ENCODE measurements around the gene PIP4K2A.
"Not testable (repeated sequence)": the region's sequence is repeated elsewhere in the genome, so short reads cannot be mapped to it uniquely, and the experiment has no call there.

PIP4K2A gene

GRCh38 chr10:22548344-22548743, 166.0 kb downstream of the PIP4K2A start:
- no peak for DNase-seq

DNA sequence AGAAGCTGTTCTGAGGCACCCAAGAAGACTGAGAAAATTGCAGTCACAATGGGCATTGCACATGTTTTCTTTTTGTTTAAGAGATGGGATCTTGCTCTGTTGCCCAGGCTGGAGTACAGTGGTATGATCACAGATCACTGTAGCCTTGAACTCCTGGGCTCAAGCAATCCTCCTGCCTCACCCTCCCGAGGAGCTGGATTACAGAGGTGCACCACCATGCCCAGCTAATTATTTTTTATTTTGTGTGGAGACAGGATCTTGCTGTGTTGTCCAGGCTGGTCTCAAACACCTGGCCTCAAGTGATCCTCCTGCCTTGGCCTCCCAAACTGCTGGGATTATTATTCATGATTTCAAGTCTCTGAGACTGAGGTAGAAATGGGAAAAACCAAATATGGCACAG, 168.7 kb downstream of the PIP4K2A start:
- no peak for DNase-seq

GRCh38 chr10:22544325-22545068, 169.9 kb downstream of the PIP4K2A start:
- DNase-seq, result no peak

DNA sequence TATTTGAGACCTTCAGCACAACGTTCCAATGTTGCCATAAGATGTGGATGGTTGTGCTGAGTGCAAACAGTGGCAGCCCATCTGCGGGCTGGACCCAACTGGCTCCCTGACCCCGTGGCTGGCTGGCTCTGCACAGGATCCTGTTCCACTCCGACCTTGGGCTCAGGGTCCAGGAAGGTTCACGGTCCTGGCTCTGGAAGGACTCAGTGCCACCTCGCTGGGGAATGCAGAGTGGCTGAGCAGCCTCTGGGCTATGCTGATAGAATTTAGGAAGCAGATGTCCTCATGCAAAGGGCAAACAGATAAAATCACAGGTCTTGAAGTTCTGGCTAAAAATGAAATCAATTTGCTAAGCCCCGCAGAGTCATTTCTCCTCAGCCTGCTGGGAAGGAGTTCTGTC, 171.6 kb downstream of the PIP4K2A start:
- DNase-seq, result no peak

DNA sequence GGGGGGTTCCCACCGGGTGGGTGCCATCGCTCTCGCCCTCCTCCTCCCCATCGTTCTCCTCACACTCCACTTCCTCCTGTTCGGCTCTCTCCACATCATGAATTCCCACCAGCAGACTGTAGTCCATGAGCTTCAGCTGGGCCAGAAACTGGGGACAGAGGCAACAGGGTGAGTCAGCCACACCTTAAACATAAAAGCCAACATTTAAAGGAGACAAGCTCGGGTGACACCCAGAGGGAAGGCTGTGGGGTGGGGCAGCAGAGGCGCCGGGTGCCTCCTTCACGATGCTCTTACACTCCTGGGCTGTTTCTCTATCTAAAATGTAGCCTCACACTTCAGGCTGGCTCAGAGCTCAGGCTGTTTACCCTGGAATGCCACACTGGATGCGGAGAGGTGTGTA, 172.5 kb downstream of the PIP4K2A start:
- DNase-seq, result no peak

DNA sequence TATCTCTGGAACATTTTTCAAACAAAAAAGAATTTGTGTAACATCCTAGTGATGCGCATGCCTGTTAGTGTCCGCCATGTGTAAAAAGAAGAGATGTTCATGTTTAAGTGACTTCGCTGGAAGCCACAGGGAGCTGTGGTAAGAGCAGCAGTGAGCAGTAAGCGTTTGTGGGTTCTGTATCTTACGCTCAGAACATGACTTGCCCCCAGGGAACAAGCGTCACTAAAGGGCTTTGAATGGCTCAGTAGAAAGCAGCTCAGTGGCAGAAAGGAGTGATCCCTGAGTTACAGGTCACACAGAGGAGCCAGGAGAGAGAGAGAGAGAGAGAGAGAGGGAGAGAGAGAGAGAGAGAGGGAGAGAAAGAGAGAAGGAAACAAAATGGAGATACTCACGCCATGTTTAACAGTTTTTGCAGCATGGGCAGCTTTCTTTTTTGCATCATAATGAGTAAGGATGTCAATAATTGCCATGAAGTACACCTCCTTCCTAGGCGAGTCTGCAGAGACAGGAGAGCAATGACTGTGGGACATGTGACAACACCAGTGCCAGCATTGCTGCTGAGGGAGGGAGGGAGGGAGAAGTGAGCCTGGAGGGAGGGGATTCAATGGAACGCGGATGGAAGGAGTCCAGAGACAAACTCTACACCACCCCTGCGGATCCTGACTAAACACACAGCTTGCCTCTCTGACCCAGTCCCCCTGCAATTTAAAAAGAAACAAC, 174.6 kb downstream of the PIP4K2A start:
- DNase-seq, result no peak

DNA sequence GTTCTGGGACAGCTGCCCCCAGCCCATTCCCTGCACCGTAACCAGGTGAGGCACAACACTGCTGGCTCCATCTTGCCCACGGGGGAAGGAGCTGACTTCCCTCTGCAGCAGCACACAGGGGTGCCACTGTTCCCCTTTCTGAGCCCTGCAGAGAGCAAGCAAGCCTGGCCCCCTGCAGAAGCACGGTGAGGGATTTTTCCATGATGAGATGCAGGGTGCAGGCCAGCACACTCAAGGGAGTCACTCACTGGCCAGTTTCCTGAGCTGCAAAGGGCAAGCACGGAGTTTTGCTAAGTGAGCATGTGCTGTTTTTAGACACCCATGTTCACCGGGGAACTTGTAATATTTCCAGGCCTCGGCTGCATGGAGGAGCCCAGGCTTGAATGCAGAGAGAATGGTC, 176.6 kb downstream of the PIP4K2A start:
- no peak for DNase-seq

- no peak for DNase-seq
These were observed 177.8 kb downstream of the PIP4K2A start for GRCh38 chr10:22536620-22537019.

DNA sequence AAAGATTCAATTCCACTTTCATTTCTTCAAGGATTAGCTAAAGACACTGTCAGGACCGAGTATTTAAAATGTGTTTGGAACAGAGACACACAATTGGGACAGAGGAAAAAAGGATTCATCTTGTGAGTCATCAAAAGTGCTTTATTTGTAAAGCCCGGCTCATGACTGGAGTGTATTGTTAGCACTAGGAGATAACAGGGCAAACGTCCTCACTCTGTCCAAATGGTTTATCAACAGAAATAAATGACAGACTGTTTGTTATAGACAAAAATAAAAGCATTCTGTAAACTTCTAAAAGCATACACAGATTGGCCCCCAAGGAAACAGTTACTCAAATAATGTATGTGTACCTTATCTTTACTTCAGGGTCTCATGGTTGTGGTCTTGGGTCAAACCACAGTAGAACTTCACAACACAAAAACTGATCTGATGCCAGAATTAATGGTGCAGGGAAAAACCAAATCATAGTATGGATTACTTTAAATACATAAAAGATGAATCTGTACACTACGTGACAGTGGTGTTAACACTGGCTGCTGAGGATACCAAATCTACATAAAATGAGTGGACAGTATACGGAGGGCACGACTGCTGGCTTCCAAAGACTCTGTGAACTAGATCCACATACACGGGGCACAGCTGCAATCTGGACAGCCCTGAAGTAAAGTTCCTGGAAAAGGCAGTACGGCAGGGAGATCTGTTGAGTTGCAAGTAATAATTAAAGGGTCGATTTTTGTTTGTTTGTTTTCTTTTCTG, 179.4 kb downstream of the PIP4K2A start:
- no peak for DNase-seq

DNA sequence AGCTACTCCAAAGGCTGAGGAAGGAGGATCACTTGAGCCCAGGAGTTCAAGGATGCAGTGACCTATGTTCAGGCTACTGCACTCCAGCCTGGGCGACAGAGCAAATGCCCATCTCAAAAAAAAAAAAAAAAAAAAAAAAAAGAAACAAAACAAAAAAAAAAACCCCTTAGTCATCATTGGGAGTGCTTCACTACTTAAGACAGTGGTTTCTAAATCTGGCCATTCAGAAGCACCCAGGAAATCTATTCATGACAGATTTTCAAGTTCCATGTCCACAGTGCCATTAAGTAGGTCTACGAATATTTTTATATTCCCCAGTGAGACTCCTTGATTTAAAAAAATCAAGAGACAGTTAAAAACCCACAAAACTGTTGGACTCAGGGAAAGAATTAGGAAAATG, 182.9 kb downstream of the PIP4K2A start:
- DNase-seq, result no peak

DNA sequence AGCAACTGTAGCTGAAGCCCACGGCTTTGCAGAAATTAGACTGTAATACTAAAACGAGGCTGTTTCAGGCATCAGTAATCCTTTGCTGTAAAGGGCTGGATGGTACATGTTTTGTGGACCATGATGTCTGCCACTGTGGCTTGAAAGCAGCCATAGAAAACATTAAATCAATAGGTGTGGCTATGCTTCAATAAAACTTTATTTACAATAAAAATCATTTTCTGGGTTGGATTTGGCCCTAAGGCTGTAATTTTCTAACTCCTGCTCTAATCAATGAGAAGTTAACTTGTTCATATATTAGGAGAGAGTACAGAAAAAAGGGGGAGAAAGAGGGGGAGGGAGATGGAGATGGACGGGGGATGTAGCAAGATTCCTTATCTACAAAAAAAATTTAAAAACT, 183.4 kb downstream of the PIP4K2A start:
- no peak for DNase-seq

DNA sequence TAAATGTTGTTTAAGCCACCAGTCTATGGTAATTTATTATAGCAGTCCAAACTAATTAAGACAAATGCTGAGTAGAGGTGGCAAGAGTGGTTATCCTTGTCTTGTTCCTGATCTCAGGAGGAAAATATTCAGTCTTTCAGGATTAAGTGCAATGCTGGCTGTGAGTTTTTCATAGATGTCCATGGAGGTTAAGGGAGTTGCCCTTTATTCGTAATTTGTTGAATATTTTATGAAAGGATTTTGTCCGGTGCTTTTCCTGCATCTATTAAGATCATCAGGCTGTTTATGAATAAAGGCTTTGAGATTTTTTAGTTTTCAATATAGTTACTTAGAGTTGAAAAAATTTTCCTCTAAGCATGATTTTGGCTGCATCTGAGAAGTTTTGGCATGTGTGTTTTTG, 186.9 kb downstream of the PIP4K2A start:
- no peak for DNase-seq

DNA sequence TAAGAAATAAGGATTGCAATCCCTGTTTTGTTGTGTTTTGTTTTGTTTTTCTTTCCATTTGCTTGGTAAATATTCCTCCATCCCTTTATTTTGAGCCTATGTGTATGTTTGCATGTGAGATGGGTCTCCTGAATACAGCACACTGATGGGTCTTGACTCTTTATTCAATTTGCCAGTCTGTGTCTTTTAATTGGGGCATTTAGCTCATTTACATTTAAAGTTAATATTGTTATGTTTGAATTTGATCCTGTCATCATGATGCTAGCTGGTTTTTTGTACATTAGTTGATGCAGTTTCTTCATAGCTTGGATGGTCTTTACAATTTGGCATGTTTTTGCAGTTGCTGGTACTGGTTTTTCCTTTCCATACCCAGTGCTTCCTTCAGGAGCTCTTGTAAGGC, 190.0 kb downstream of the PIP4K2A start:
- DNase-seq, result not testable (repeated sequence)

GRCh38 chr10:22520645-22521044, 193.7 kb downstream of the PIP4K2A start:
- DNase-seq, result not testable (repeated sequence)

DNA sequence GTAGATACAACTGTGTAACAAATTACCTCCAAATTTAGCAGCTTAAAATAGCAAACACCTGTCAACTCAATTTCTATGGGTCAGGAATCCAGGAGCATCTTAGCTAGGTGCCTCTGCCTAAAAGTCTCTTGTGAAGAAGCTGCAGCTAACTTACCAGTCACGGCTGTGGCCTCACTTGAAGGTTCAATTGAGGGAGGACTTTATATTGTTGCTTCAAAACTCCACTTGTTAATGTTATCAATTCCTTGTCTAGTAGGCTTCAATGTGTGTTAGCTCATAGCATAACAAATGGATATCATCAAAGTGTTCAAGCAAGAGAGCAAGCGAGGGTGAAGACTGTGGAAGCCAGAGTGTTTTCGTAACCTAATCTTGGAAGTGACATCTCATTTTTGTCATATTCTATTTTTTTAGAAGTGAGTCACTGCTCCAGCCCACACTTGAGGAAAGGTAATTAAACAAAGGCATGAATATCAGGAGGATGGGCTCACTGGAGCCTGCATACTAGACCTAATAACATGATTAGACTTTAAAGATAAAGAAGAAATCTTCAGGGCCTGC, 196.1 kb downstream of the PIP4K2A start:
- DNase-seq, result no peak

DNA sequence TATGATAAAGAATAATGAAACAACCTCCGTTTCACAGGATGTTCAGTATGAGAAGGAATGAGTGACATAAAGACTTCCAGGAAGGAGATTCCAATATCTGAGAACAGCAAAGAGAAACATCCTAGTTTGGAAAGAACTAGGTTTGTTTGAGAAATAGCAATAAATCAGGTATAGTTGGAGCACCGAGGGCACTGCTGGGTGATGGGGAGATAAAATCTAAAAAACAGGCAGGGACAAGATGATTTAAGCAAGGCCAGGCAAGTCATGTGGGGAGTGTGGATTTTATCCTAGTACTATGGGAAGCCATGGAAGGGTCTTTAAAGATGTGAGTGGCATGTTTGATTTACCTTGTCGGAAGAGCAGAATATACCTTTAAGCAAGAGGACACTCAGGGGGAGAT, 199.4 kb downstream of the PIP4K2A start:
- no peak for DNase-seq

- DNase-seq, result not testable (repeated sequence)
These were observed 200.0 kb downstream of the PIP4K2A start for GRCh38 chr10:22514414-22514758.

DNA sequence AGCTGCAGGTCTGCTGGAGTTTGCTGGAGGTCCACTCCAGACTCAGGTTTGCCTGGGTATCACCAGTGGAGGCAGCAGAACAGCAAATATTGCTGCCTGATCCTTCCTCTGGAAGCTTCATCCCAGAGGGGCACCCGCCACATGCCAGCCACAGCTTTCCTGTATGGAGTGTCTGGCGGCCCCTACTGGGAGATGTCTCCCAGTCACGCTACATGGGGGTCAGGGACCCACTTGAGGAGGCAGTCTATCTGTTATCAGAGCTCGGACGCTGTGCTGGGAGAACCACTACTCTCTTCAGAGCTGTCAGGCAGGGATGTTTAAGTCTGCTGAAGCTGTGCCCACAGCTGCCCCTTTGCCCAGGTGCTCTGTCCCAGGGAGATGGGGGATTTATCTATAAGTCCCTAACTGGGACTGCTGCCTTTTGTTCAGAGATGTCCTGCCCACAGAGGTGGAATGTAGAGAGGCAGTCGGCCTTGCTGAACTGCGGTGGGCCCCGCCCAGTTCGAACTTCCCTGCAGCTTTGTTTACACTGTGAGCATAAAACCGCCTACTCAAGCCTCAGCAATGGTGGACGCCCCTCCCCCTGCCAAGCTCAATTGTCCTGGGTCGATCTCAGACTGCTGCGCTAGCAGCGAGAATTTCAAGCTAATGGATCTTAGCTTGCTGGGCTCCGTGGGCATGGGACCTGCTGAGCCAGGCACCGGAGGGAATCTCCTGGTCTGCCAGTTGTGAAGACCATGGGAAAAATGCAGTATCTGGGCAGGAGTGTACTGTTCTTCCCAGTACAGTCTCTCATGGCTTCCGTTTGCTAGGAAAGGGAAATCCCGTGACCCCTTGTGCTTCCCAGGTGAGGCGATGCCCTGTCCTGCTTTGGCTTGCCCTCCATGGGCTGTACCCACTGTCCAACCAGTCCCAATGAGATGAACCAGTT, 200.6 kb downstream of the PIP4K2A start:
- not testable (repeated sequence) for DNase-seq

- DNase-seq, result not testable (repeated sequence)
These were observed 202.4 kb downstream of the PIP4K2A start for GRCh38 chr10:22512015-22512414.

DNA sequence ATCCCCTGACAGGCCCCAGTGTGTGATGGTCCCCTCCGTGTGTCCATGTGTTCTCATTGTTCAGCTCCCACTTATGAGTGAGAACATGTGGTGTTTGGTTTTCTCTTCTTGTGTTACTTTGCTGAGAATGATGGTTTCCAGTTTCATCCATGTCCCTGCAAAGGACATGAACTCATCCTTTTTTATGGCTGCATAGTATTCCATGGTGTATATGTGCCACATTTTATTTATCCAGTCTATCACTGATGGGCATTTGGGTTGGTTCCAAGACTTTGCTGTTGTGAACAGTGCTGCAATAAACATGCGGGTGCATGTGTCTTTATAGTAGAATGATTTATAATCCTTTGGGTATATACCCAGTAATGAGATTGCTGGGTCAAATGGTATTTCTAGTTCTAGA, 206.2 kb downstream of the PIP4K2A start:
- not testable (repeated sequence) for DNase-seq

DNA sequence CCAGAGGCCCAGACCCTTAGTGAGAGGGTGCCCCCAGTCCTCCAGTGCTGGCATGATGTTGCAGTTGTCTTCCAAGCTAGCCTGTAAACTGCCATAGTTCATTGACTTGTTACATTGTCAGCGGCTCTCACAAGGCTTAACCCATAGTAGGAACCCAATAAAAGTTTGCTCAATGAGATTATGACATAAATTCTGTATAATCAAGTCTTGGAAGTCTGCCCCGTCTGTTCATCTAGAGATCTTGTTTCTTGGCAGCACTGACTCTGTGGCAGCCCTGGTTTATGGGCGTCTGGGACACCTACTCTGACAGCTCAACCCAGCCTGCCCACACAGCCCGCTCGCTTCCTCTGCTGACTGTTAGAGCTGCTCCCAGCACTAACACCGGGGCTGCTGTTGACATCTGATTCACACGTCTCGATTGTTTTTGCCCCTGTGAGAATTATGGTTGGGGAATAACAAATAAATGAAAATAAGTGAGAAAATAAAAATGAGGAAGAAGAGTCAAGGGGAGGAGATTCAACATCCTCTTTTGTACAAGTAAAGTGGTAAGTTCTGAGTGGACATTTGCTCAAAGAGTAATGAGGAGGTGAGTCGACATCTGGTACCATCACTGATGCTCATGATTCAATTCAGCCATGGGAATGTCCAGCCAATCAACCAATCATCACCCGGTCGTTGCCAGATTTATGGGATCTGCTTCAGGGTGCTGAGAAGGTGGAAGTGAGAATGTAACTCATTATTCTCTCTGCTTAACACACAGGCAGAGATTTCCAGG, 208.3 kb downstream of the PIP4K2A start:
- DNase-seq, result peak in 2 of 6 experiments; percentile 17 to 23

DNA sequence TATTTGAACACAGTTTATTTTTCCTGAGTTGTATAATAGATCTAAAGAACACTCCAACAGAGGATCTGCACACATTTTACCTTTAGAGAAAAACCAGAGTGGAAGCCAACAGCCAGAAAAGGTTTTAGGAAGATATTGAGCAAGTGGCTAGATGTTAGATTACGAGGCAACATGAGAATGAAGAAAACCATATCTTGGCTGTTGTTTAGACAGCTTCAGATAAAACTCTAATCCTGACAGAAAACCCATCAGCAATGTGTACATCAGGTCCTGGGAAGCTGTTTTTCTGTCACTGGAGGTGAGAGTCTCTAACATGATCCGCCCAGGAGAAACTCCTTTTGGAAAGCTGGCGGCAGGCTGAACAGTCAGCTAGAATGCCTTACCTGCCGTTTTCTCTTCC, 209.6 kb downstream of the PIP4K2A start:
- DNase-seq, result no peak
